ENCODE results near the gene UGT1A3.

UGT1A3 gene

GRCh38 chr2:233816771-233817170, 87.9 kb downstream of the UGT1A3 start:
- DNase-seq (ENCODE audit: low spot score): no peak

- no peak for DNase-seq (ENCODE audit: low spot score)
Measured at GRCh38 chr2:233817361-233817911, 88.6 kb downstream of the UGT1A3 start.

- no peak for DNase-seq (ENCODE audit: low spot score)
Measured at GRCh38 chr2:233817995-233818638, 89.3 kb downstream of the UGT1A3 start.

- DNase-seq (ENCODE audit: low spot score): no peak
Measured at GRCh38 chr2:233818639-233819621, 90.1 kb downstream of the UGT1A3 start.

GRCh38 chr2:233819884-233820773, 91.3 kb downstream of the UGT1A3 start:
- DNase-seq (ENCODE audit: low spot score): peak; percentile 36

GRCh38 chr2:233820774-233821105, 91.9 kb downstream of the UGT1A3 start:
- no peak for DNase-seq (ENCODE audit: low spot score)

- no peak for DNase-seq (ENCODE audit: low spot score)
Measured at GRCh38 chr2:233821196-233821595, 92.4 kb downstream of the UGT1A3 start.

- no peak for DNase-seq (ENCODE audit: low spot score)
Measured at GRCh38 chr2:233821709-233822100, 92.9 kb downstream of the UGT1A3 start.

GRCh38 chr2:233822101-233822771, 93.4 kb downstream of the UGT1A3 start:
- DNase-seq (ENCODE audit: low spot score): no peak

Measured in GM03348 (cell line).